ENCODE results near the gene THRSP.
"Not testable (repeated sequence)": the region's sequence is repeated elsewhere in the genome, so short reads cannot be mapped to it uniquely, and the experiment has no call there.

The THRSP gene

GRCh38 chr11:78025378-78025777 is 38.3 kb upstream of the THRSP start:
- H3K23ac ChIP-seq (ENCODE audit: low read length in 2 of 2) = no peak overlapping the region

GRCh38 chr11:78027759-78028158 is 35.9 kb upstream of the THRSP start:
- H3K4me3 ChIP-seq (ENCODE audit: insufficient read depth in 1 of 2, low read depth in 1 of 2, low read length in 2 of 2) = no peak overlapping the region
- H2BK5ac ChIP-seq (ENCODE audit: low read depth, low read length, poor library complexity, severe bottlenecking) = no peak overlapping the region
- no peak overlapping the region for H3K18ac ChIP-seq (ENCODE audit: low read depth in 1 of 2, low read length in 2 of 2)
- H3K4ac ChIP-seq (ENCODE audit: low read depth in 1 of 2, low read length in 2 of 2) = no peak overlapping the region
- no peak overlapping the region for H3K27ac ChIP-seq (ENCODE audit: low read length, poor library complexity, severe bottlenecking)
- no peak overlapping the region for H2AK5ac ChIP-seq (ENCODE audit: low read length, severe bottlenecking)
- peaks cover 11% of the 10 kb centered on the region for H3K4me1 ChIP-seq (ENCODE audit: control insufficient read depth, insufficient read depth, low read depth, low read length)
- H3K9ac ChIP-seq (ENCODE audit: low read length) = no peak overlapping the region
- H4K8ac ChIP-seq (ENCODE audit: low read length) = no peak overlapping the region
- no peak for DNase-seq
- H2BK120ac ChIP-seq (ENCODE audit: low read depth, low read length) = no peak overlapping the region
- H3K4me2 ChIP-seq (ENCODE audit: low read length, poor library complexity, severe bottlenecking) = no peak overlapping the region
- H3K36me3 ChIP-seq (ENCODE audit: control insufficient read depth in 1 of 2, insufficient read depth in 2 of 2, low read depth in 1 of 2, low read length in 2 of 2) = no peaks in the 10 kb centered on the region
- no peak overlapping the region for H2BK12ac ChIP-seq (ENCODE audit: low read length in 2 of 2)
- H3K27me3 ChIP-seq (ENCODE audit: control insufficient read depth in 1 of 2, insufficient read depth in 1 of 2, low read length in 2 of 2) = peaks cover 0 to 2% of the 10 kb centered on the region in 2 experiments
- H3K14ac ChIP-seq (ENCODE audit: low read length in 2 of 2) = no peak overlapping the region
- no peaks in the 10 kb centered on the region for H3K9me3 ChIP-seq (ENCODE audit: control insufficient read depth, low read length)
- no peak overlapping the region for H3K23ac ChIP-seq (ENCODE audit: low read length in 2 of 2)
- no peak overlapping the region for H4K91ac ChIP-seq (ENCODE audit: low read length)
- H2BK15ac ChIP-seq (ENCODE audit: low read depth, poor library complexity, severe bottlenecking) = no peak overlapping the region
- no peak overlapping the region for H2AFZ ChIP-seq (ENCODE audit: low read depth, low read length)
- 100% methylated on average over 1 of the region's 2 CpGs for WGBS
- H3K79me1 ChIP-seq (replicated peaks; ENCODE audit: low read length, poor library complexity, severe bottlenecking) = no peaks in the 10 kb centered on the region

More at GRCh38 chr11:78025378-78025777, 38.3 kb upstream of the THRSP start:
- peaks cover 9% of the 10 kb centered on the region for H3K4me1 ChIP-seq (ENCODE audit: control insufficient read depth, insufficient read depth, low read depth, low read length)
- no peak overlapping the region for H3K9ac ChIP-seq (ENCODE audit: low read length)
- H2BK15ac ChIP-seq (ENCODE audit: low read depth, poor library complexity, severe bottlenecking) = no peak overlapping the region
- no peak overlapping the region for H4K8ac ChIP-seq (ENCODE audit: low read length)
- no peak overlapping the region for H4K91ac ChIP-seq (ENCODE audit: low read length)
- H3K18ac ChIP-seq (ENCODE audit: low read depth in 1 of 2, low read length in 2 of 2) = no peak overlapping the region
- H3K4me2 ChIP-seq (ENCODE audit: low read length, poor library complexity, severe bottlenecking) = no peak overlapping the region
- no peak overlapping the region for H2BK5ac ChIP-seq (ENCODE audit: low read depth, low read length, poor library complexity, severe bottlenecking)
- H3K36me3 ChIP-seq (ENCODE audit: control insufficient read depth in 1 of 2, insufficient read depth in 2 of 2, low read depth in 1 of 2, low read length in 2 of 2) = no peaks in the 10 kb centered on the region
- no peaks in the 10 kb centered on the region for H3K9me3 ChIP-seq (ENCODE audit: control insufficient read depth, low read length)
- no peak overlapping the region for H2BK120ac ChIP-seq (ENCODE audit: low read depth, low read length)
- no peaks in the 10 kb centered on the region for H3K79me1 ChIP-seq (replicated peaks; ENCODE audit: low read length, poor library complexity, severe bottlenecking)
- H2AK5ac ChIP-seq (ENCODE audit: low read length, severe bottlenecking) = no peak overlapping the region
- H2AFZ ChIP-seq (ENCODE audit: low read depth, low read length) = no peak overlapping the region
- DNase-seq = no peak
- H3K27me3 ChIP-seq (ENCODE audit: control insufficient read depth in 1 of 2, insufficient read depth in 1 of 2, low read length in 2 of 2) = peaks cover 0 to 3% of the 10 kb centered on the region in 2 experiments
- no peak overlapping the region for H3K14ac ChIP-seq (ENCODE audit: low read length in 2 of 2)
- H3K27ac ChIP-seq (ENCODE audit: low read length, poor library complexity, severe bottlenecking) = no peak overlapping the region
- H3K4ac ChIP-seq (ENCODE audit: low read depth in 1 of 2, low read length in 2 of 2) = no peak overlapping the region
- H3K4me3 ChIP-seq (ENCODE audit: insufficient read depth in 1 of 2, low read depth in 1 of 2, low read length in 2 of 2) = no peak overlapping the region
- no peak overlapping the region for H2BK12ac ChIP-seq (ENCODE audit: low read length in 2 of 2)

GRCh38 chr11:78028423-78028822 is 35.2 kb upstream of the THRSP start:
- not testable (repeated sequence) for H2BK15ac ChIP-seq (ENCODE audit: low read depth, poor library complexity, severe bottlenecking); H3K4me2 ChIP-seq (ENCODE audit: low read length, poor library complexity, severe bottlenecking); H3K4me3 ChIP-seq (ENCODE audit: insufficient read depth in 1 of 2, low read depth in 1 of 2, low read length in 2 of 2); H3K4me1 ChIP-seq (ENCODE audit: control insufficient read depth, insufficient read depth, low read depth, low read length); H3K79me1 ChIP-seq (replicated peaks; ENCODE audit: low read length, poor library complexity, severe bottlenecking); DNase-seq; H2AFZ ChIP-seq (ENCODE audit: low read depth, low read length); H2BK120ac ChIP-seq (ENCODE audit: low read depth, low read length); H3K36me3 ChIP-seq (ENCODE audit: control insufficient read depth in 1 of 2, insufficient read depth in 2 of 2, low read depth in 1 of 2, low read length in 2 of 2); H3K27ac ChIP-seq (ENCODE audit: low read length, poor library complexity, severe bottlenecking); H2BK5ac ChIP-seq (ENCODE audit: low read depth, low read length, poor library complexity, severe bottlenecking); H2BK12ac ChIP-seq (ENCODE audit: low read length in 2 of 2); H4K91ac ChIP-seq (ENCODE audit: low read length); H4K8ac ChIP-seq (ENCODE audit: low read length); H2AK5ac ChIP-seq (ENCODE audit: low read length, severe bottlenecking); H3K18ac ChIP-seq (ENCODE audit: low read depth in 1 of 2, low read length in 2 of 2); H3K14ac ChIP-seq (ENCODE audit: low read length in 2 of 2); H3K23ac ChIP-seq (ENCODE audit: low read length in 2 of 2); H3K4ac ChIP-seq (ENCODE audit: low read depth in 1 of 2, low read length in 2 of 2); H3K27me3 ChIP-seq (ENCODE audit: control insufficient read depth in 1 of 2, insufficient read depth in 1 of 2, low read length in 2 of 2); H3K9me3 ChIP-seq (ENCODE audit: control insufficient read depth, low read length); H3K9ac ChIP-seq (ENCODE audit: low read length)
- WGBS = 91% methylated on average over 9 of the region's 9 CpGs

- Histone ChIP-seq H3K9me3 (ENCODE audit: control insufficient read depth, low read length) (no peaks in the 10 kb centered on the region), H2AFZ (ENCODE audit: low read depth, low read length) (no peak overlapping the region), H3K4me2 (ENCODE audit: low read length, poor library complexity, severe bottlenecking) (no peak overlapping the region), H3K23ac (ENCODE audit: low read length in 2 of 2) (no peak overlapping the region), H3K4ac (ENCODE audit: low read depth in 1 of 2, low read length in 2 of 2) (no peak overlapping the region), H2BK5ac (ENCODE audit: low read depth, low read length, poor library complexity, severe bottlenecking) (no peak overlapping the region), H3K4me3 (ENCODE audit: insufficient read depth in 1 of 2, low read depth in 1 of 2, low read length in 2 of 2) (no peak overlapping the region), H2BK15ac (ENCODE audit: low read depth, poor library complexity, severe bottlenecking) (no peak overlapping the region), H3K9ac (ENCODE audit: low read length) (no peak overlapping the region), H3K36me3 (ENCODE audit: control insufficient read depth in 1 of 2, insufficient read depth in 2 of 2, low read depth in 1 of 2, low read length in 2 of 2) (no peaks in the 10 kb centered on the region), H4K91ac (ENCODE audit: low read length) (no peak overlapping the region), H3K18ac (ENCODE audit: low read depth in 1 of 2, low read length in 2 of 2) (no peak overlapping the region), H3K4me1 (ENCODE audit: control insufficient read depth, insufficient read depth, low read depth, low read length) (peaks cover 5% of the 10 kb centered on the region), H2BK12ac (ENCODE audit: low read length in 2 of 2) (no peak overlapping the region), H2AK5ac (ENCODE audit: low read length, severe bottlenecking) (no peak overlapping the region), H2BK120ac (ENCODE audit: low read depth, low read length) (no peak overlapping the region), H3K79me1 (replicated peaks; ENCODE audit: low read length, poor library complexity, severe bottlenecking) (no peaks in the 10 kb centered on the region), H3K14ac (ENCODE audit: low read length in 2 of 2) (no peak overlapping the region), H3K27ac (ENCODE audit: low read length, poor library complexity, severe bottlenecking) (no peak overlapping the region), H4K8ac (ENCODE audit: low read length) (no peak overlapping the region), H3K27me3 (ENCODE audit: control insufficient read depth in 1 of 2, insufficient read depth in 1 of 2, low read length in 2 of 2) (no peaks in the 10 kb centered on the region)
- DNase-seq = no peak
- WGBS = 74% methylated on average over 6 of the region's 7 CpGs
Observed at GRCh38 chr11:78030429-78031325, 33.0 kb upstream of the THRSP start.

Data from mesenchymal stem cell (in vitro differentiated cells and primary cell).